Mesenchymal stem cell (in vitro differentiated cells and primary cell): ENCODE results near the gene KIF26B.

ENCODE experiments used
- DNase-seq: peaks from one replicate; pipeline ENCODE4 v3.0.0-alpha.2; 2013
- H2AFZ ChIP-seq: one replicate; pipeline ENCODE4 v1.6.1; 2013; ENCODE audit warnings: low read depth, mild to moderate bottlenecking, control low read depth, inconsistent platforms, low read length, moderate library complexity
- H2AK5ac ChIP-seq: 2 replicates; pipeline ENCODE4 v1.6.1; 2013; ENCODE audit warnings: low read length, moderate library complexity, mild to moderate bottlenecking, inconsistent platforms; ENCODE audit not compliant: severe bottlenecking
- H2BK120ac ChIP-seq: one replicate; pipeline ENCODE4 v1.6.1; 2013; ENCODE audit warnings: low read depth, mild to moderate bottlenecking, inconsistent platforms, low read length, moderate library complexity
- H2BK12ac ChIP-seq, 2 experiments: one replicate each; pipeline ENCODE4 v1.6.1; 2013; ENCODE audit warnings: inconsistent platforms in 2 of 2, low read length in 2 of 2, mild to moderate bottlenecking in 2 of 2, moderate library complexity in 2 of 2, control low read depth in 1 of 2
- H2BK15ac ChIP-seq: one replicate; pipeline ENCODE4 v1.6.1; 2013; ENCODE audit warnings: mild to moderate bottlenecking, low read depth, inconsistent platforms; ENCODE audit not compliant: poor library complexity, severe bottlenecking
- H2BK5ac ChIP-seq: 2 replicates; pipeline ENCODE4 v1.6.1; 2013; ENCODE audit warnings: low read depth, mild to moderate bottlenecking, low read length, control low read depth, inconsistent platforms; ENCODE audit not compliant: poor library complexity, severe bottlenecking
- H3K14ac ChIP-seq, 2 experiments: one replicate each; pipeline ENCODE4 v1.6.1; 2013; ENCODE audit warnings: inconsistent platforms in 2 of 2, low read length in 2 of 2, control low read depth in 1 of 2, mild to moderate bottlenecking in 1 of 2, moderate library complexity in 1 of 2
- H3K18ac ChIP-seq, 2 experiments: one replicate each; pipeline ENCODE4 v1.6.1; 2013; ENCODE audit warnings: inconsistent platforms in 2 of 2, low read length in 2 of 2, control low read depth in 1 of 2, low read depth in 1 of 2, mild to moderate bottlenecking in 1 of 2
- H3K23ac ChIP-seq, 2 experiments: one replicate each; pipeline ENCODE4 v1.6.1; 2013; ENCODE audit warnings: inconsistent platforms in 2 of 2, low read length in 2 of 2, mild to moderate bottlenecking in 2 of 2, moderate library complexity in 2 of 2, control low read depth in 1 of 2
- H3K27ac ChIP-seq: 2 replicates; pipeline ENCODE4 v1.5.1; 2013; ENCODE audit warnings: mild to moderate bottlenecking, moderate library complexity, low read length, control low read depth, inconsistent platforms; ENCODE audit not compliant: poor library complexity, severe bottlenecking
- H3K27me3 ChIP-seq, 2 experiments: 2 replicates each; pipeline versions ENCODE4 v1.6.1 to v1.7.0; 2013; ENCODE audit warnings: low read length in 2 of 2, mild to moderate bottlenecking in 2 of 2, moderate library complexity in 2 of 2, control low read depth in 1 of 2, inconsistent platforms in 1 of 2; ENCODE audit not compliant: control insufficient read depth in 1 of 2, insufficient read depth in 1 of 2
- H3K36me3 ChIP-seq, 2 experiments: 2 replicates each; pipeline versions ENCODE4 v1.6.1 to v1.7.0; 2013; ENCODE audit warnings: low read length in 2 of 2, control low read depth in 1 of 2, inconsistent platforms in 1 of 2, low read depth in 1 of 2, mild to moderate bottlenecking in 1 of 2; ENCODE audit not compliant: insufficient read depth in 2 of 2, control insufficient read depth in 1 of 2
- H3K4ac ChIP-seq, 2 experiments: one replicate each; pipeline ENCODE4 v1.6.1; 2013; ENCODE audit warnings: inconsistent platforms in 2 of 2, low read length in 2 of 2, mild to moderate bottlenecking in 2 of 2, moderate library complexity in 2 of 2, control low read depth in 1 of 2, low read depth in 1 of 2
- H3K4me1 ChIP-seq: 2 replicates; pipeline ENCODE4 v1.6.1; 2013; ENCODE audit warnings: low read depth, low read length, control low read depth; ENCODE audit not compliant: control insufficient read depth, insufficient read depth
- H3K4me2 ChIP-seq: 2 replicates; pipeline ENCODE4 v1.6.1; 2013; ENCODE audit warnings: low read length, mild to moderate bottlenecking, inconsistent platforms; ENCODE audit not compliant: poor library complexity, severe bottlenecking
- H3K4me3 ChIP-seq, 2 experiments: 2 replicates each; pipeline versions ENCODE4 v1.5.1 to v1.7.0; 2013; ENCODE audit warnings: low read length in 2 of 2, mild to moderate bottlenecking in 2 of 2, control low read depth in 1 of 2, low read depth in 1 of 2; ENCODE audit not compliant: insufficient read depth in 1 of 2
- H3K79me1 ChIP-seq: replicated peaks from 2 replicates; pipeline ENCODE4 v1.6.1; 2013; ENCODE audit warnings: mild to moderate bottlenecking, control low read depth, low read length, inconsistent platforms; ENCODE audit not compliant: poor library complexity, severe bottlenecking
- H3K9ac ChIP-seq: 2 replicates; pipeline ENCODE4 v1.7.0; 2013; ENCODE audit warnings: mild to moderate bottlenecking, low read length, moderate library complexity
- H3K9me3 ChIP-seq: 2 replicates; pipeline ENCODE4 v1.7.0; 2013; ENCODE audit warnings: mild to moderate bottlenecking, low read length; ENCODE audit not compliant: control insufficient read depth
- H4K8ac ChIP-seq: one replicate; pipeline ENCODE4 v1.6.1; 2013; ENCODE audit warnings: inconsistent platforms, mild to moderate bottlenecking, low read length, moderate library complexity
- H4K91ac ChIP-seq: one replicate; pipeline ENCODE4 v1.6.1; 2013; ENCODE audit warnings: mild to moderate bottlenecking, low read length, inconsistent platforms
- WGBS: methylation state at CpG from one replicate; pipeline ENCODE4 v1.1.7; 2013; ENCODE audit warnings: mixed read lengths; 5-methylcytosine and 5-hydroxymethylcytosine counted together

The KIF26B gene

DNA sequence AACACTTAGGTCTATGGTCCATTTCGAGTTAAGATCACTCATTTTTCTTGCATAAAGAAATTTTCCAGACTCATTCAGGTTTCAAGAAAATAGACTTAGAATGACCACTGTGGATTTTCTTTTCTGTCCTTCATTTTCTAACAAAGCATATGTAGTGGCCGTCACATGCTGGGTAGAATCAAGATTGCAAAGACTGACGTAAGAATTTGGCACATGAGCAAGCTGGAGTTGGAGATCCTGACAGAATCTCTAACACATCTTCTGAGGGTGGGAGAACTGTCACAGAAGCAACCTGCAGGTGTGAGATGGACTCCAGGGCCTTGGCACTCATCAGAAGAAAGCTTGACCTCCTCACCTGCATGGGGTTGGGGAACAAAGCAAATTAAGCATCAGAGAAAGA is 28.6 kb downstream of the KIF26B start:
- H3K79me1 ChIP-seq = no peaks in the 10 kb centered on the region
- no peak for DNase-seq
- H2BK5ac ChIP-seq = no peak overlapping the region
- no peak overlapping the region for H3K4ac ChIP-seq
- no peak overlapping the region for H2AFZ ChIP-seq
- H4K91ac ChIP-seq = no peak overlapping the region
- no peak overlapping the region for H2BK120ac ChIP-seq
- H3K27ac ChIP-seq = no peak overlapping the region
- H3K9ac ChIP-seq = no peak overlapping the region
- 94% methylated on average over 3 of the region's 3 CpGs for WGBS
- no peaks in the 10 kb centered on the region for H3K9me3 ChIP-seq
- peaks cover 8% of the 10 kb centered on the region for H3K4me1 ChIP-seq
- H2AK5ac ChIP-seq = no peak overlapping the region
- H3K23ac ChIP-seq = no peak overlapping the region
- H3K4me2 ChIP-seq = no peak overlapping the region
- H4K8ac ChIP-seq = no peak overlapping the region
- H2BK15ac ChIP-seq = no peak overlapping the region
- no peak overlapping the region for H3K4me3 ChIP-seq
- no peak overlapping the region for H3K14ac ChIP-seq
- peaks cover 0 to 3% of the 10 kb centered on the region in 2 experiments for H3K27me3 ChIP-seq
- no peak overlapping the region for H3K18ac ChIP-seq
- H3K36me3 ChIP-seq = no peaks in the 10 kb centered on the region
- no peak overlapping the region for H2BK12ac ChIP-seq

- no peaks in the 10 kb centered on the region for H3K9me3 ChIP-seq
- H3K4ac ChIP-seq = no peak overlapping the region
- peaks cover 0 to 3% of the 10 kb centered on the region in 2 experiments for H3K27me3 ChIP-seq
- no peak overlapping the region for H3K18ac ChIP-seq
- H3K36me3 ChIP-seq = no peaks in the 10 kb centered on the region
- no peak overlapping the region for H4K8ac ChIP-seq
- no peak for DNase-seq
- no peak overlapping the region for H2BK12ac ChIP-seq
- 77% methylated on average over 3 of the region's 4 CpGs for WGBS
- H3K23ac ChIP-seq = no peak overlapping the region
- H2BK5ac ChIP-seq = no peak overlapping the region
- no peak overlapping the region for H2AK5ac ChIP-seq
- no peak overlapping the region for H2AFZ ChIP-seq
- no peaks in the 10 kb centered on the region for H3K79me1 ChIP-seq
- H2BK120ac ChIP-seq = no peak overlapping the region
- no peak overlapping the region for H4K91ac ChIP-seq
- no peak overlapping the region for H3K4me2 ChIP-seq
- peaks cover 5% of the 10 kb centered on the region for H3K4me1 ChIP-seq
- no peak overlapping the region for H3K9ac ChIP-seq
- H3K27ac ChIP-seq = no peak overlapping the region
- no peak overlapping the region for H3K14ac ChIP-seq
- H2BK15ac ChIP-seq = no peak overlapping the region
- no peak overlapping the region for H3K4me3 ChIP-seq
Measured at GRCh38 chr1:245184779-245185178, 30.0 kb downstream of the KIF26B start.

GRCh38 chr1:245188403-245188802 is 33.6 kb downstream of the KIF26B start:
- Histone ChIP-seq H3K4ac (no peak overlapping the region), H4K8ac (no peak overlapping the region), H3K79me1 (no peaks in the 10 kb centered on the region), H2BK5ac (no peak overlapping the region), H2BK120ac (no peak overlapping the region), H2BK15ac (no peak overlapping the region), H4K91ac (no peak overlapping the region), H3K23ac (no peak overlapping the region), H2BK12ac (no peak overlapping the region), H3K4me2 (no peak overlapping the region), H3K14ac (no peak overlapping the region), H3K9me3 (no peaks in the 10 kb centered on the region), H3K4me1 (no peaks in the 10 kb centered on the region), H3K36me3 (no peaks in the 10 kb centered on the region), H3K4me3 (no peak overlapping the region), H3K27ac (no peak overlapping the region), H2AK5ac (no peak overlapping the region), H3K27me3 (no peaks in the 10 kb centered on the region), H3K18ac (no peak overlapping the region), H2AFZ (no peak overlapping the region), H3K9ac (no peak overlapping the region)
- DNase-seq = no peak
- WGBS = 96% methylated on average over 3 of the region's 4 CpGs

DNA sequence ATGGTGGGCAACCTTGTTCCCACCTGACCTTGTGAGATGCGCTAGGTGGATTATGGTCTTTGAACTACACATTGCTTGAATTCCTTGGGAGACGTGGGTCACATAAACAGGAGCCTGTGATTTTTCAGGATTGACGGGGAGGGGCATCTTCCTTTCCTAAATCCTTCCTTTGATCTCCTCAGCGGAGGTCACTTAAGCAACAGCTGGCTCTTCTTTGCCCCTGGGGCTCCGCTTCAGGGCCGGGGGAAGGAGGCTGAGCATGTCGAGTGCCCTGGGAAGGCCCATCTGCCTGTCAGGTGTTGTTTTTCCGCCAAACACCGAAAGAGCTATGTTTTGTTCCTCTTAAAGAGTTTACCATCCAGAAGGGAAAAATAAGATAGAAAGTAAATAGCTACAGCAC is 40.6 kb downstream of the KIF26B start:
- DNase-seq = no peak
- H2BK12ac ChIP-seq = no peak overlapping the region
- no peak overlapping the region for H3K23ac ChIP-seq
- H3K9ac ChIP-seq = no peak overlapping the region
- H3K14ac ChIP-seq = no peak overlapping the region
- no peak overlapping the region for H4K91ac ChIP-seq
- H2BK120ac ChIP-seq = no peak overlapping the region
- no peak overlapping the region for H2BK5ac ChIP-seq
- H3K9me3 ChIP-seq = no peaks in the 10 kb centered on the region
- peaks cover 0 to 5% of the 10 kb centered on the region in 2 experiments for H3K27me3 ChIP-seq
- no peak overlapping the region for H3K4ac ChIP-seq
- H3K4me2 ChIP-seq = no peak overlapping the region
- WGBS = 82% methylated on average over 9 of the region's 9 CpGs
- no peaks in the 10 kb centered on the region for H3K79me1 ChIP-seq
- peak overlapping the region; percentile 13 for H4K8ac ChIP-seq
- H3K18ac ChIP-seq = no peak overlapping the region
- no peak overlapping the region for H2AFZ ChIP-seq
- H3K36me3 ChIP-seq = no peaks in the 10 kb centered on the region
- no peak overlapping the region for H2BK15ac ChIP-seq
- no peak overlapping the region for H3K27ac ChIP-seq
- H3K4me1 ChIP-seq = no peaks in the 10 kb centered on the region
- H2AK5ac ChIP-seq = no peak overlapping the region
- no peak overlapping the region for H3K4me3 ChIP-seq
